AG09319 (cell line): ENCODE results near the gene KCNT2.

Experiments
- DNase-seq: peaks from one replicate; pipeline ENCODE4 v3.0.0-alpha.2; 2010; ENCODE audit warnings: low read depth; ENCODE audit errors: extremely low read depth
- CTCF ChIP-seq: IDR thresholded peaks from 2 replicates; pipeline ENCODE4 v1.5.1; 2011; ENCODE audit warnings: low read depth, mild to moderate bottlenecking, inconsistent platforms, low read length, moderate library complexity

The KCNT2 gene

GRCh38 chr1:196324345-196324744 is 283.9 kb downstream of the KCNT2 start:
- DNase-seq, result no peak
- TF ChIP-seq CTCF, result no peak

DNA sequence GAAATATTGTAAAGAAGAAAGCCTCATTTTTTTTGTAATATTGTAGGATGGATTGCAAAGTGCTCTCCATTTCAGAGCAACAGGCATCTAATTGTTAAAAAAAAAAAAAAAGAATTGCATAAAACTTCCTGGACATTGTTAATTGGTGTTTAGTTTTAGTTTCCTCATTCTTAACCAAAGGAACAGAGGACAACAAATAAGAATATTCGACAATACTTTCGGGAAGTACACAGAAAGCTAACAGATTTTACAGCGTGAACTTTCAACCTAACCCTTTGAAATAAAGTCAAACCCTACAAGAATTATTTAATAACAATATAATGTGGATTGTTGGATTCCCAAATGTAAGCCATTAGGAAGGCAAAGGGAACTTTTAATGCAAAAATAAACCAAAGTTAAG is 284.4 kb downstream of the KCNT2 start:
- TF ChIP-seq CTCF, result no peak
- no peak for DNase-seq

DNA sequence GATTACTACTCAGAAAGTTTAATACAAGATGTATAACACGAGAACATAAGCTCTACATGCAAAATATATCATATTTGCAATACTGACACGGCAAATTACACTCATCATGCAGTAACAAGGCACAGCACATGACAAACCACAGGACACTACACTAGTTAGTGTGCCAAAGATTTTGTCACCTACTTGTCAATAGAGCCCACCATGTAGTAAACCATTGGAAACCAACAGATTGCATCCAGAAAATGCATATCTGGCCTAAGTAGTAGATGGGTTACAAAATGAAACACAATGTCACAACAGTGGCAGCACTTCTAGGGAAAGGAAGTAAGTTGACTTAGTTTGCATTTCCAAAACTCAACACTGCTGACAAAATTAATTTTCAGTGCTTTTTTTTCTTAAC is 288.9 kb downstream of the KCNT2 start:
- DNase-seq, result no peak
- no peak for TF ChIP-seq CTCF

- DNase-seq, result peak; percentile 7
Observed at GRCh38 chr1:196317535-196318522, 290.4 kb downstream of the KCNT2 start.

DNA sequence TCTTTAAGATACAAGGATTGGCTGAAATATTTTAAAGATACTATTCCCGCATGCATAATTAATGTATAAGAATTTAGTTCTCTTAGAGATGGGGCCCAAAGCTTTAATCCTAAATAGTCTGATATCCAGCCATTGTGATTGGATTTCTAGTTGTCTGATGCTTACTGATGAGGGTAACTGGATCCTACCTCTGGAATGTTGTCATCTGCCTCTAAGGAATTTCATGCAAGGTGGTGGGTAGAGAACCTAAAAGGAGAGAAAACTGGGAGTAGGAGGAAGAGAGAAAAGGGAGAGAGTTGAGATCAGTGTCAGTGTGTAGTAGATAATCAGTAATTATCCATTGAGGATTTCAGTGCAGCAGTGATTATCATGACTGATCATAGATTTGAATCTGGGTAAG is 295.5 kb downstream of the KCNT2 start:
- no peak for DNase-seq
- TF ChIP-seq CTCF, result no peak

More at GRCh38 chr1:196317535-196318522, 290.4 kb downstream of the KCNT2 start:
- peak; percentile 70 for TF ChIP-seq CTCF

DNA sequence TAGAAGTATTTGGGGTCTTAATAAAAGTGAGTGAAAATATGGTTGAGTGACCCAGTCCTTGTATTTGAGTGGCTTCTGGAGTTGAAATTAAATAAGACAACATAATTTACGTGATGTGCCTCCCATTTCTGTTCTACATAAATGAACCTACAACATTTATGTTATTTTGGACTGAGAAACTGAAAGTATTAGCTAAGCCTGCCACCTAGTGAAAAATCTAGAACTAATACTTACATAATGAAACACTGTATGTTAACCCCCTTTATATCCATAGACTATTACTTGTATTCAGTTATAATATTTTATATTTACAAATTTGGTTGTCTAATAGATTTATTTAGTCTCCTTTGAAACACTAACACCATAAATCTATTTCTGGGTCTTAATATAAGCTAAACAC is 298.9 kb downstream of the KCNT2 start:
- TF ChIP-seq CTCF, result peak; percentile 11
- DNase-seq, result peak; percentile 0

DNA sequence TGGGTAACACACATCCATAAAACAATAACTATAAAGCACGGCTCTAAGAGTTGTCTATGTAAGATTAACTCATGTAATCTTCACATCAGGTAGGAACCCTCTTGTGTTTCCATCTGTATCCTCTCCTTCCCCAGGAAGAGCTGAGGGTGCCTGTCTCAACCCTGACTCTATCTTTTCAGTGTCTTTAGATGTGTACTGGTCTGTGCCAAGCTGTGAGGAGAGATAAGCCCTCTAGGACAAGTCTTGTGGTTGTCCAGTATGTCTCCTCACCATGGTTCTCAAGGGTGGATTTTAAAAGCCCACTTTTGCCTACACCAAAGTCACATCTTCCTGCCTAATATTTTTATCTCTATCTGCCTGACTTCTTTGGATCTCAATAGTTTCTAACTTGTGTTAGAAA is 300.1 kb downstream of the KCNT2 start:
- no peak for TF ChIP-seq CTCF
- DNase-seq, result no peak
